Activated T-cell treated with anti-CD3 and anti-CD28 coated beads, Interleukin-2, amount 50 U/mL, for 24 hours (primary cell): Measurements from ENCODE around the gene BMP8B.
A peak's percentile ranks its signal among the peaks of the same experiment; 100 is the strongest.
"Not testable (repeated sequence)": the region's sequence is repeated elsewhere in the genome, so short reads cannot be mapped to it uniquely, and the experiment has no call there.

Source experiments
- DNase-seq: peaks from one replicate; pipeline ENCODE4 v3.0.0-alpha.2; 2020
- H3K27ac Mint-ChIP-seq: 2 replicates; pipeline ENCODE4 v1.8.0; 2020; ENCODE audit warnings: mild to moderate bottlenecking, mixed read lengths
- H3K27me3 Mint-ChIP-seq: 2 replicates; pipeline ENCODE4 v1.8.0; 2020; ENCODE audit warnings: mixed read lengths
- H3K36me3 Mint-ChIP-seq: 2 replicates; pipeline ENCODE4 v1.8.0; 2020; ENCODE audit warnings: low read depth, mixed read lengths
- H3K4me1 Mint-ChIP-seq: 2 replicates; pipeline ENCODE4 v1.8.0; 2020; ENCODE audit warnings: low read depth, mixed read lengths
- H3K4me3 Mint-ChIP-seq: 2 replicates; pipeline ENCODE4 v1.8.0; 2020; ENCODE audit warnings: mild to moderate bottlenecking, moderate library complexity, mixed read lengths
- H3K9me3 Mint-ChIP-seq: 2 replicates; pipeline ENCODE4 v1.8.0; 2020; ENCODE audit warnings: mixed read lengths

BMP8B gene

GRCh38 chr1:39777306-39777705 is 11.4 kb downstream of the BMP8B start:
- no peak for DNase-seq
- H3K9me3 Mint-ChIP-seq: no peaks in the 10 kb centered on the region
- H3K27me3 Mint-ChIP-seq: no peaks in the 10 kb centered on the region
- no peak overlapping the region for H3K4me3 Mint-ChIP-seq
- no peaks in the 10 kb centered on the region for H3K36me3 Mint-ChIP-seq
- no peaks in the 10 kb centered on the region for H3K4me1 Mint-ChIP-seq
- no peak overlapping the region for H3K27ac Mint-ChIP-seq

- Mint-ChIP-seq H3K9me3 (no peaks in the 10 kb centered on the region), H3K4me3 (no peak overlapping the region)
Measured at GRCh38 chr1:39776886-39777285, 11.8 kb downstream of the BMP8B start.

GRCh38 chr1:39776400-39776713 is 12.3 kb downstream of the BMP8B start:
- no peaks in the 10 kb centered on the region for H3K9me3 Mint-ChIP-seq
- no peak overlapping the region for H3K27ac Mint-ChIP-seq
- H3K4me3 Mint-ChIP-seq: no peak overlapping the region
- H3K4me1 Mint-ChIP-seq: no peaks in the 10 kb centered on the region
- H3K36me3 Mint-ChIP-seq: no peaks in the 10 kb centered on the region
- H3K27me3 Mint-ChIP-seq: no peaks in the 10 kb centered on the region
- DNase-seq: no peak

More at GRCh38 chr1:39776886-39777285, 11.8 kb downstream of the BMP8B start:
- Mint-ChIP-seq H3K27ac (no peak overlapping the region), H3K36me3 (no peaks in the 10 kb centered on the region), H3K4me1 (no peaks in the 10 kb centered on the region), H3K27me3 (no peaks in the 10 kb centered on the region)
- no peak for DNase-seq

GRCh38 chr1:39775676-39776399 is 12.8 kb downstream of the BMP8B start:
- H3K27ac Mint-ChIP-seq, H3K4me3 Mint-ChIP-seq, H3K4me1 Mint-ChIP-seq, H3K9me3 Mint-ChIP-seq, DNase-seq, H3K36me3 Mint-ChIP-seq, H3K27me3 Mint-ChIP-seq: not testable (repeated sequence)

- H3K4me1 Mint-ChIP-seq, H3K36me3 Mint-ChIP-seq, H3K27ac Mint-ChIP-seq, H3K4me3 Mint-ChIP-seq, DNase-seq, H3K27me3 Mint-ChIP-seq, H3K9me3 Mint-ChIP-seq: not testable (repeated sequence)
Measured at GRCh38 chr1:39775141-39775540, 13.5 kb downstream of the BMP8B start.

- not testable (repeated sequence) for H3K27me3 Mint-ChIP-seq, H3K4me3 Mint-ChIP-seq, H3K9me3 Mint-ChIP-seq, H3K36me3 Mint-ChIP-seq, DNase-seq, H3K4me1 Mint-ChIP-seq, H3K27ac Mint-ChIP-seq
Measured at GRCh38 chr1:39773369-39773979, 15.2 kb downstream of the BMP8B start.

- not testable (repeated sequence) for H3K36me3 Mint-ChIP-seq
Measured at GRCh38 chr1:39771022-39771532, 17.6 kb downstream of the BMP8B start, which contains the start of gene OXCT2. OXCT2 (minus strand) TSS chr1:39771348; CDS start chr1:39771255, 93 bp downstream.

GRCh38 chr1:39770100-39771021 is 18.3 kb downstream of the BMP8B start:
- H3K27ac Mint-ChIP-seq, H3K27me3 Mint-ChIP-seq: not testable (repeated sequence)
- peak overlapping the region; percentile 48 for H3K4me3 Mint-ChIP-seq

More at GRCh38 chr1:39771022-39771532, 17.6 kb downstream of the BMP8B start, which contains the start of gene OXCT2:
- H3K27me3 Mint-ChIP-seq, H3K4me1 Mint-ChIP-seq, H3K9me3 Mint-ChIP-seq, H3K27ac Mint-ChIP-seq: not testable (repeated sequence)
- peak; percentile 39 for DNase-seq
- H3K4me3 Mint-ChIP-seq: peak within 1 kb of the TSS; percentile 48

GRCh38 chr1:39769502-39769901 is 19.2 kb downstream of the BMP8B start:
- not testable (repeated sequence) for H3K9me3 Mint-ChIP-seq, H3K36me3 Mint-ChIP-seq, H3K27ac Mint-ChIP-seq, H3K4me3 Mint-ChIP-seq, H3K4me1 Mint-ChIP-seq, DNase-seq, H3K27me3 Mint-ChIP-seq

More at GRCh38 chr1:39770100-39771021, 18.3 kb downstream of the BMP8B start:
- not testable (repeated sequence) for H3K36me3 Mint-ChIP-seq, H3K9me3 Mint-ChIP-seq, DNase-seq, H3K4me1 Mint-ChIP-seq

GRCh38 chr1:39766466-39766865 is 22.2 kb downstream of the BMP8B start:
- not testable (repeated sequence) for H3K27me3 Mint-ChIP-seq, H3K36me3 Mint-ChIP-seq, H3K27ac Mint-ChIP-seq

GRCh38 chr1:39764512-39764911 is 24.2 kb downstream of the BMP8B start:
- not testable (repeated sequence) for H3K4me1 Mint-ChIP-seq, H3K4me3 Mint-ChIP-seq, H3K27me3 Mint-ChIP-seq, H3K9me3 Mint-ChIP-seq, DNase-seq, H3K27ac Mint-ChIP-seq
- H3K36me3 Mint-ChIP-seq: peaks cover 16% of the 10 kb centered on the region

More at GRCh38 chr1:39766466-39766865, 22.2 kb downstream of the BMP8B start:
- H3K4me1 Mint-ChIP-seq, DNase-seq, H3K9me3 Mint-ChIP-seq, H3K4me3 Mint-ChIP-seq: not testable (repeated sequence)

GRCh38 chr1:39763619-39764374 is 24.9 kb downstream of the BMP8B start:
- not testable (repeated sequence) for H3K4me3 Mint-ChIP-seq, H3K4me1 Mint-ChIP-seq, H3K27ac Mint-ChIP-seq, H3K9me3 Mint-ChIP-seq, H3K27me3 Mint-ChIP-seq, DNase-seq
- H3K36me3 Mint-ChIP-seq: peaks cover 23% of the 10 kb centered on the region

- no peaks in the 10 kb centered on the region for H3K9me3 Mint-ChIP-seq
- no peaks in the 10 kb centered on the region for H3K4me1 Mint-ChIP-seq
- no peak overlapping the region for H3K4me3 Mint-ChIP-seq
- peaks cover 33% of the 10 kb centered on the region for H3K36me3 Mint-ChIP-seq
- no peak overlapping the region for H3K27ac Mint-ChIP-seq
- no peaks in the 10 kb centered on the region for H3K27me3 Mint-ChIP-seq
- no peak for DNase-seq
Measured at GRCh38 chr1:39762550-39763540, 25.8 kb downstream of the BMP8B start.
